A549 (cell line): Measurements from ENCODE around the gene LXN. TPM values are rescaled to one million over a fixed set of nuclear protein-coding genes. Genes with fewer than 3 reads are reported as not detected.

Experiments
- ATAC-seq, 2 experiments: fragments of 200-7000 bp in 1 of 2; fragments of >200 bp in 1 of 2; cut with Nextera tagmentation in 1 of 2; cut with Tn5 transposase in 1 of 2; 3 replicates each; pipeline versions ENCODE4 v1.8.0 to v1.9.1; 2018 to 2020; ENCODE audit warnings: mild to moderate bottlenecking in 1 of 2, moderate library complexity in 1 of 2
- CTCF ChIA-PET: fragments of 300-600 bp; sonication (Branson Sonifier 250); formaldehyde crosslinking; extraction: SDS; loops from one replicate; lab custom pipeline; 2021; ENCODE audit warnings: antibody characterized with exemption, inconsistent platforms; lab: Yijun Ruan, JAX
- POLR2A ChIA-PET: fragments of 350-600 bp; formaldehyde crosslinking; extraction: SDS; loops from one replicate; lab custom pipeline; 2021; ENCODE audit warnings: antibody characterized with exemption, inconsistent platforms; lab: Yijun Ruan, JAX
- DNase-seq, 2 experiments: peaks; one replicate each; pipeline versions ENCODE4 v3.0.0 to v3.0.0-alpha.2; 2011 to 2016; ENCODE audit warnings: low read depth in 1 of 2, low spot score in 1 of 2
- FAIRE-seq: peaks from 2 replicates; lab custom pipeline; 2011; peaks lifted over from hg19 to GRCh38; lab: Jason Lieb, UNC
- H3K27ac ChIP-seq, 2 experiments: fragments of >200 bp; sonication (Bioruptor Twin); formaldehyde crosslinking; 3 replicates each; pipeline ENCODE4 v1.5.1; 2016 to 2017
- H3K4me1 ChIP-seq: fragments of >200 bp; sonication (Bioruptor Twin); formaldehyde crosslinking; 3 replicates; pipeline ENCODE4 v1.6.1; 2016
- H3K4me2 ChIP-seq: fragments of >200 bp; sonication (Bioruptor Twin); formaldehyde crosslinking; 3 replicates; pipeline ENCODE4 v1.6.1; 2016
- H3K4me3 ChIP-seq: fragments of >200 bp; sonication (Bioruptor Twin); formaldehyde crosslinking; 3 replicates; pipeline ENCODE4 v1.5.1; 2016
- H3K9me3 ChIP-seq: fragments of >200 bp; sonication (Bioruptor Twin); formaldehyde crosslinking; 3 replicates; pipeline ENCODE4 v1.6.1; 2016
- BCL3 ChIP-seq: fragments of >200 bp; sonication (Bioruptor Twin); formaldehyde crosslinking; IDR thresholded peaks from 3 replicates; pipeline ENCODE4 v1.6.1; 2016
- BHLHE40 ChIP-seq: IDR thresholded peaks from 2 replicates; pipeline ENCODE4 v1.6.1; 2012; ENCODE audit warnings: low read depth, low read length, inconsistent platforms
- CBX2 ChIP-seq: fragments of 200-600 bp; sonication (generic); IDR thresholded peaks from 2 replicates; pipeline ENCODE4 v1.6.1; 2016; ENCODE audit warnings: low read depth, mild to moderate bottlenecking, borderline replicate concordance
- CBX8 ChIP-seq: fragments of 200-600 bp; sonication (generic); IDR thresholded peaks from 2 replicates; pipeline ENCODE4 v1.6.1; 2016
- CHD2 ChIP-seq: fragments of 150-350 bp; IDR thresholded peaks from 2 replicates; pipeline ENCODE4 v1.6.1; 2014; ENCODE audit warnings: low read length; ENCODE audit not compliant: partially characterized antibody
- CHD4 ChIP-seq: fragments of 200-600 bp; sonication (generic); IDR thresholded peaks from 2 replicates; pipeline ENCODE4 v1.6.1; 2016; ENCODE audit warnings: antibody characterized with exemption, mild to moderate bottlenecking, borderline replicate concordance
- E2F6 ChIP-seq: IDR thresholded peaks from 2 replicates; pipeline ENCODE4 v1.6.1; 2012; ENCODE audit warnings: low read depth, borderline replicate concordance
- EHF ChIP-seq: fragments of 250-450 bp; sonication (Bioruptor Pico); IDR thresholded peaks from 2 replicates; pipeline ENCODE4 v1.5.0; 2020; ENCODE audit warnings: mild to moderate bottlenecking
- EHMT2 ChIP-seq: fragments of 200-600 bp; sonication (generic); IDR thresholded peaks from 2 replicates; pipeline ENCODE4 v1.6.1; 2016; ENCODE audit warnings: antibody characterized with exemption, low read depth, mild to moderate bottlenecking, moderate library complexity
- FOSB ChIP-seq: fragments of 250-450 bp; sonication (Bioruptor Pico); IDR thresholded peaks from 2 replicates; pipeline ENCODE4 v1.5.0; 2020; ENCODE audit warnings: mild to moderate bottlenecking, moderate library complexity
- FOSL2 ChIP-seq, 2 experiments: fragments of 450-650 bp in 1 of 2; fragments of >200 bp in 1 of 2; sonication (Bioruptor Twin) in 1 of 2; formaldehyde crosslinking; IDR thresholded peaks; 2 replicates each; pipeline versions ENCODE4 v1.5.0 to v1.6.1; 2016 to 2020; ENCODE audit warnings: mild to moderate bottlenecking in 1 of 2, moderate library complexity in 1 of 2
- HMGXB4 ChIP-seq: fragments of 250-450 bp; sonication (Bioruptor Pico); IDR thresholded peaks from 2 replicates; pipeline ENCODE4 v1.5.0; 2021; ENCODE audit warnings: mild to moderate bottlenecking, moderate library complexity, borderline replicate concordance
- HOXA7 ChIP-seq: fragments of 250-450 bp; sonication (Bioruptor Pico); IDR thresholded peaks from 2 replicates; pipeline ENCODE4 v1.5.0; 2020; ENCODE audit warnings: mild to moderate bottlenecking, moderate library complexity
- HOXB5 ChIP-seq: fragments of 250-450 bp; sonication (Bioruptor Pico); IDR thresholded peaks from 2 replicates; pipeline ENCODE4 v1.5.0; 2020; ENCODE audit warnings: mild to moderate bottlenecking, moderate library complexity
- NPAS2 ChIP-seq: fragments of 250-450 bp; sonication (Bioruptor Pico); IDR thresholded peaks from 2 replicates; pipeline ENCODE4 v1.8.0; 2022; ENCODE audit warnings: mild to moderate bottlenecking, moderate library complexity, borderline replicate concordance
- PHF8 ChIP-seq: fragments of 200-600 bp; sonication (generic); IDR thresholded peaks from 2 replicates; pipeline ENCODE4 v1.6.1; 2016; ENCODE audit warnings: low read depth, mild to moderate bottlenecking, antibody characterized with exemption, moderate library complexity, borderline replicate concordance
- SMC3 ChIP-seq: fragments of >200 bp; sonication (Bioruptor Twin); formaldehyde crosslinking; IDR thresholded peaks from 3 replicates; pipeline ENCODE4 v1.6.1; 2018; ENCODE audit warnings: inconsistent platforms
- TP53 ChIP-seq: fragments of 250-450 bp; sonication (Bioruptor Pico); IDR thresholded peaks from 2 replicates; pipeline ENCODE4 v1.5.0; 2021; ENCODE audit warnings: mild to moderate bottlenecking, moderate library complexity
- ZFP36 ChIP-seq: fragments of 450-650 bp; IDR thresholded peaks from 2 replicates; pipeline ENCODE4 v1.6.1; 2014; ENCODE audit warnings: borderline replicate concordance; ENCODE audit not compliant: partially characterized antibody
- ZNF302 ChIP-seq: fragments of 250-450 bp; sonication (Bioruptor Pico); IDR thresholded peaks from 2 replicates; pipeline ENCODE4 v1.9.0; 2021; ENCODE audit warnings: inconsistent platforms, mild to moderate bottlenecking, moderate library complexity
- whole genome bisulfite sequencing: methylation state at CpG from one replicate; pipeline ENCODE4 v1.1.6; 2017; ENCODE audit errors: missing lambda C conversion rate; 5-methylcytosine and 5-hydroxymethylcytosine counted together
- polyA plus RNA-seq, 4 experiments: library from polyadenylated mRNA; depleted of rRNA in 3 of 4; stranded (reverse); fragments of >200 nt; fragmentation: RNase III in 1 of 4; extraction: RNeasy Plus Mini Kit Qiagen cat#74134 plus additional on column Dnase treatment in 1 of 4; gene quantifications; 2 replicates in 3 of 4; 3 replicates in 1 of 4; pipeline ENCODE4 v1.2.3, GENCODE V29; 2011 to 2017

Gene LXN
- polyA plus RNA-seq, 2 of the 4 experiments (the other 2 are of a cell fraction), result 37.9 to 131 TPM

DNA sequence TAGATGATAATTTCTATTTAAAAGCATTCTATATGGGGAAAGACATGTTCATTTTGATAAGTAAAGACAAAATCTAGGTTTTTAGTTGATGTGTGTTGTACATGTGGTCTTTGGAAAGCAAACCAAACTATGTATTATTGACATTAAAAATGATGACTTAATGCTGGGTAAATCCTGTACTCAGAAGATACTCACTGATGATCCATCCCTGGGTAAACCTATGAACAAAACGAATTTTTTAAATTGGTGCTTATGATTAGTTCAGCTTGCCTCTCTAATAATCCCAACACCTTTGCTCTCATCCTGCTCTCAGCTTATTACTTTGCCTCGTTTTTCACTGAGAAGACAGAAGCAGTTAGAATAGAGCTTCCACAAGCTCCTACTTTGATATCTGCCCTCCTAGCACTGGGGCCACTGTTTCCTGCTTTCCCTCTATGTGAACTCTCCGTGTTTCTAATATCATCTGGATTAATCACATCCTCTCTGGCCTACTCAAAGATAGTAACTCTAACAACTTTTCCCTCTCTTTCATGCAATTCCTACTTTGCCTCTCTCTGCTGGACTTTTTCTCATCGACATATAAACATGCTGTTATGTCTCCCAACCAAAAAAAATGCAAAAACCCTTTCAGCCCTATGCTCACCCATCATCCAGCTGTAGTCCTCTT lies 30.5 kb upstream of the LXN start:
- WGBS, result 23% methylated on average over 4 of the region's 4 CpGs
- H3K27ac ChIP-seq, result peak overlapping the region in 1 of 2 experiments; percentile 32; a peak in 4 of 6 replicates
- H3K4me1 ChIP-seq, result peaks cover 34% of the 10 kb centered on the region
- H3K4me2 ChIP-seq, result peak overlapping the region; percentile 42
- FAIRE-seq (no peak), DNase-seq (no peak), ATAC-seq (peak in 1 of 2 experiments; percentile 61; a peak in 3 of 6 replicates)
- TF ChIP-seq PHF8, result no peak
- TF ChIP-seq NPAS2 (CRISPR knock-in tag), result no peak
- no peak for TF ChIP-seq CBX2
- no peak for TF ChIP-seq BCL3
- TF ChIP-seq EHMT2, result no peak
- no peak for TF ChIP-seq EHF (CRISPR knock-in tag)
- no peaks in the 10 kb centered on the region for H3K9me3 ChIP-seq
- POLR2A ChIA-PET, result no interaction called here
- no peak overlapping the region for H3K4me3 ChIP-seq
- CTCF ChIA-PET, result interaction anchor here (0.8 to 1.7 kb wide), 8 partner anchors 10 to 87 kb away, joined by 3 to 8 read pairs (median 4); partner anchors contain the start of gene LXN

- Histone ChIP-seq H3K4me3 (no peak overlapping the region), H3K9me3 (no peaks in the 10 kb centered on the region), H3K4me1 (peaks cover 42% of the 10 kb centered on the region), H3K27ac (peak overlapping the region in 1 of 2 experiments; percentile 51; a peak in 2 of 6 replicates), H3K4me2 (peak overlapping the region; percentile 29; the same call in 2 of the 3 replicates)
- FAIRE-seq (no peak), ATAC-seq (peak in 1 of 2 experiments; percentile 42; a peak in 3 of 6 replicates), DNase-seq (no peak)
- no peak for TF ChIP-seq FOSL2 (IDR thresholded peaks at IDR 0.05)
- TF ChIP-seq FOSL2 (CRISPR knock-in tag; IDR thresholded peaks at IDR 0.05), result 0 out of 2 replicates have a peak, but pooled peaks have one; percentile 23
- no peak for TF ChIP-seq ZFP36
- no peak for TF ChIP-seq HOXA7 (CRISPR knock-in tag)
- TF ChIP-seq HOXB5 (CRISPR knock-in tag), result no peak
- TF ChIP-seq BHLHE40, result no peak
- TF ChIP-seq SMC3, result no peak
- CTCF ChIA-PET, result interaction anchor here (0.6 to 1.4 kb wide), 8 partner anchors 9 to 90 kb away, joined by 3 to 6 read pairs (median 4); no protein-coding TSS in a partner anchor
- 41% methylated on average over 4 of the region's 4 CpGs for WGBS
- POLR2A ChIA-PET, result no interaction called here
Measured at GRCh38 chr3:158701420-158702065, 29.1 kb upstream of the LXN start.

DNA sequence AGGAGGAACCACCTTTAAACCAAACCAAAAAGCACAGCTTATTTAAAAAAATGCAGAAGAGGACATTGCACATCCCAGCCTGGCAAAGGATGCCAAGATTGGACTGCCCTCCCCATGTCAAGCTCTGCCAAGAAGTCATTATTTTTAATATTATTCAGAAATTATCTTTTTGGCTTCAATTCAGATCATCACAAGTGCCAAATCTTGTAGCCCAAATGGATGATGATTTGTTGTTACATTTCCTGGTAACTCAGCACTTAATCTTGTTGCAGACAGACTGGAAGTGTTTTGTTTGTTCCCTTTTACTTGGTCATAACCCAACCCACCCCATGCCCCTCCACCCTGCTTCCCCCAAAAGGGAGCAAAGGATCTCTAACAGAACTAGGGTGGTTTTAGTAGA lies 28.1 kb upstream of the LXN start:
- ChIA-PET CTCF (interaction anchor here (0.6 to 3.5 kb wide), 6 partner anchors 10 to 91 kb away, joined by 3 to 13 read pairs (median 4); no protein-coding TSS in a partner anchor), POLR2A (interaction anchor here (0.9 to 1.3 kb wide), 2 partner anchors 18 to 56 kb away, joined by 3 read pairs; partner anchors contain the start of gene GFM1)
- no peak for FAIRE-seq
- H3K9me3 ChIP-seq, result no peaks in the 10 kb centered on the region
- DNase-seq, result no peak
- no peak overlapping the region for H3K27ac ChIP-seq
- no peak for TF ChIP-seq FOSB (CRISPR knock-in tag)
- TF ChIP-seq NPAS2 (CRISPR knock-in tag), result no peak
- no peak for TF ChIP-seq CBX8
- no peak for TF ChIP-seq E2F6
- no peak for TF ChIP-seq CHD4
- no peak for TF ChIP-seq HMGXB4
- no peak for TF ChIP-seq BHLHE40
- no peak for TF ChIP-seq CHD2
- TF ChIP-seq ZNF302 (CRISPR knock-in tag), result no peak
- no peak for TF ChIP-seq PHF8
- TF ChIP-seq CBX2, result no peak
- no peak for TF ChIP-seq TP53 (CRISPR knock-in tag)
- ATAC-seq, result no peak
- H3K4me1 ChIP-seq, result peaks cover 52% of the 10 kb centered on the region
- H3K4me3 ChIP-seq, result no peak overlapping the region
- no peak overlapping the region for H3K4me2 ChIP-seq
